Duodenal mucosa (tissue), 2 donors: ENCODE measurements around the gene CNTNAP2.

Experiments used
- H3K27ac ChIP-seq: one replicate; pipeline ENCODE4 v1.7.0; 2013; ENCODE audit warnings: low read depth, low read length
- H3K27me3 ChIP-seq, 2 donors: one replicate each; pipeline ENCODE4 v1.7.0; 2013; ENCODE audit warnings: low read length in 2 of 2, control low read depth in 1 of 2; ENCODE audit not compliant: insufficient read depth in 2 of 2, control insufficient read depth in 1 of 2
- H3K36me3 ChIP-seq, 2 donors: one replicate each; pipeline ENCODE4 v1.7.0; 2013; ENCODE audit warnings: low read length in 2 of 2, control low read depth in 1 of 2; ENCODE audit not compliant: insufficient read depth in 2 of 2, control insufficient read depth in 1 of 2
- H3K4me1 ChIP-seq, 2 donors: one replicate each; pipeline ENCODE4 v1.7.0; 2013; ENCODE audit warnings: low read length in 2 of 2, control low read depth in 1 of 2; ENCODE audit not compliant: insufficient read depth in 2 of 2, control insufficient read depth in 1 of 2
- H3K4me3 ChIP-seq, 2 donors: one replicate each; pipeline ENCODE4 v1.7.0; 2013; ENCODE audit warnings: low read length in 2 of 2, low read depth in 1 of 2
- H3K9ac ChIP-seq, 2 donors: one replicate each; pipeline ENCODE4 v1.7.0; 2013; ENCODE audit warnings: low read length in 2 of 2, low read depth in 1 of 2
- H3K9me3 ChIP-seq, 2 donors: one replicate each; pipeline ENCODE4 v1.7.0; 2013; ENCODE audit warnings: low read length in 2 of 2, control low read depth in 1 of 2; ENCODE audit not compliant: control insufficient read depth in 1 of 2

Gene CNTNAP2

DNA sequence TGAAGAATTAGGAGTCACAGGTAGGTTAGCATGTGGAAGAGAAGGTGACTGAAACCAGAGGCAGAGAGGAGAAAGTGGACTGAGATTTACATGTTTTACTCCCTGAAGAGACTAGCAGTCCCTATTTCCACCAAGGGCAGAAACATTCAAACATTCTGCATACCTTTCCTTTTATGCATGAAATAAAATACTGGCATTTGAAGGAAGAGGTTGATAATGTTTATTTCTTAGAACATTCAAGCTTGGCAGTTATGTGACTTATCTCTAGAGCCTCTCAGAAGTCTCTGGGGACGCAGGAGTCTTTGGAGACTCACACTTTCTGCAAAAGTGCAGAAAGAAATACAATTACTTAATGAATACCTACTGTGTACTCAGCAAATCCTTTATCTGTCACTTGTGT lies 1966.8 kb downstream of the CNTNAP2 start:
- Histone ChIP-seq H3K9me3 (no peaks in the 10 kb centered on the region), H3K27me3 (no peaks in the 10 kb centered on the region), H3K9ac (no peak overlapping the region)

GRCh38 chr7:148084138-148084537 lies 1967.5 kb downstream of the CNTNAP2 start:
- H3K27me3 ChIP-seq = no peaks in the 10 kb centered on the region
- no peak overlapping the region for H3K4me3 ChIP-seq
- no peaks in the 10 kb centered on the region for H3K9me3 ChIP-seq
- H3K27ac ChIP-seq = no peak overlapping the region
- H3K36me3 ChIP-seq = no peaks in the 10 kb centered on the region
- no peak overlapping the region for H3K9ac ChIP-seq
- H3K4me1 ChIP-seq = no peaks in the 10 kb centered on the region

More for the DNA sequence above, 1966.8 kb downstream of the CNTNAP2 start:
- no peaks in the 10 kb centered on the region for H3K36me3 ChIP-seq
- no peaks in the 10 kb centered on the region for H3K4me1 ChIP-seq
- no peak overlapping the region for H3K4me3 ChIP-seq
- H3K27ac ChIP-seq = no peak overlapping the region

DNA sequence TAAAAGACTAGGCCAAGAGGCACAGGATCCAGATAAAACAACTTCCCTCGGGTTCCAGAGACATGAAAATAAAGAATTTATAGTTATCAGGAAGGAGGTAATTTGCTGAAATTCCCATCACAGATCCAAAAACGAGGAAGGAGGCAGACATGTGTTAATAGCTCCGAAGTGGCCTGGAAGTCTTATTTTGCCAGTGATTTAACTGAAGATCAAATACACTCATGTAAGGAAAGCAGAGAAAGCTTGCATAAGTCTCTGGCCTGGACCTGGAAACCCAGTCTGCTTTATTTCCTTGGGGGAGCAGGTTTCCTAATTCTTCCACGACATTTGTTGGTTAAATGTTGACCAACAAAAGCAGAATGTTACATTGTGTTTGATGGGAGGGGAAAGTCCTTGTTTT lies 1975.3 kb downstream of the CNTNAP2 start:
- no peaks in the 10 kb centered on the region for H3K27me3 ChIP-seq
- no peaks in the 10 kb centered on the region for H3K36me3 ChIP-seq
- no peak overlapping the region for H3K4me3 ChIP-seq
- no peak overlapping the region for H3K27ac ChIP-seq
- H3K4me1 ChIP-seq = no peaks in the 10 kb centered on the region
- no peaks in the 10 kb centered on the region for H3K9me3 ChIP-seq
- no peak overlapping the region for H3K9ac ChIP-seq

DNA sequence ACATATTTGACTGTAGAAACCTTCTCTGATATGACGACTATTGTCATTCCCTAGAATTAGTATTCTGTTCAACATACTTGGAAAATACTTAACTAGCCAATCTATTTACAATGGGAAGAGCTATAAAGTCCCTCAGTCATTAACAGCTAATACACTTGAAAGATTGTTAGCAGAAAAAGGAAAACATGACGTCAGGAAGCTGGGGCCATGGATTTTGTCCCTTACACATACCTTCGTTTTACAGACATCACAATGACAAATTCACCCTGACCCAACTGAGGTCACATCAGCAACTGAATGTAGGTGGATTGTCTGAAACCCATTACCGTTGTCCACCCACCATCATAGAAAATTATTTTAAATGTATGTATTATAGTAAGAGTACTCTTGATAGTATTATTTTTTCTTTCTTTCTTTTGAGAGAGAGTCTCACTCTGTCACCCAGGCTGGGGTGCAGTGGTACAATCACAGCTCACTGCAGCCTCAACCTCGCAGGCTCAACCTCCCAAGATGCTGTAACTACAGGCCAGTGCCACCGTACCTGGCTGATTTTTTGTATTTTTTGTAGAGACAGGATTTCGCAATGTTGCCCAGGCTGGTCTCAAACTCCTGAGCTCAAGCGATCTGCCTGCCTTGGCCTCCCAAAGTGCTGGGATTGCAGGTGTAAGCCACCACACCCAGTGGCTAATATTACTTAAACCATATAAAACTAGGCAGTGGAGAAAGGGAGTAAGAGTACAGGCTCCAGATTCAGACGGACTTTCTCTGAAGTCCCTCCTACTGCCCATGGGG lies 1977.0 kb downstream of the CNTNAP2 start:
- H3K27me3 ChIP-seq = no peaks in the 10 kb centered on the region
- no peaks in the 10 kb centered on the region for H3K9me3 ChIP-seq
- no peak overlapping the region for H3K9ac ChIP-seq
- no peaks in the 10 kb centered on the region for H3K36me3 ChIP-seq
- no peak overlapping the region for H3K4me3 ChIP-seq
- H3K4me1 ChIP-seq = no peaks in the 10 kb centered on the region
- no peak overlapping the region for H3K27ac ChIP-seq

- Histone ChIP-seq H3K4me3 (no peak overlapping the region), H3K27ac (no peak overlapping the region), H3K9ac (no peak overlapping the region), H3K27me3 (no peaks in the 10 kb centered on the region), H3K9me3 (no peaks in the 10 kb centered on the region), H3K36me3 (no peaks in the 10 kb centered on the region), H3K4me1 (no peaks in the 10 kb centered on the region)
These were observed 1978.5 kb downstream of the CNTNAP2 start for GRCh38 chr7:148095066-148095465.

GRCh38 chr7:148104136-148104716 lies 1987.6 kb downstream of the CNTNAP2 start:
- no peaks in the 10 kb centered on the region for H3K9me3 ChIP-seq
- H3K36me3 ChIP-seq = no peaks in the 10 kb centered on the region
- H3K27ac ChIP-seq = no peak overlapping the region
- H3K27me3 ChIP-seq = no peaks in the 10 kb centered on the region
- no peak overlapping the region for H3K9ac ChIP-seq
- H3K4me1 ChIP-seq = no peaks in the 10 kb centered on the region
- no peak overlapping the region for H3K4me3 ChIP-seq

GRCh38 chr7:148104924-148105323 lies 1988.3 kb downstream of the CNTNAP2 start:
- Histone ChIP-seq H3K9me3 (no peaks in the 10 kb centered on the region), H3K9ac (no peak overlapping the region), H3K4me1 (no peaks in the 10 kb centered on the region), H3K36me3 (no peaks in the 10 kb centered on the region), H3K27me3 (no peaks in the 10 kb centered on the region), H3K27ac (no peak overlapping the region), H3K4me3 (no peak overlapping the region)

DNA sequence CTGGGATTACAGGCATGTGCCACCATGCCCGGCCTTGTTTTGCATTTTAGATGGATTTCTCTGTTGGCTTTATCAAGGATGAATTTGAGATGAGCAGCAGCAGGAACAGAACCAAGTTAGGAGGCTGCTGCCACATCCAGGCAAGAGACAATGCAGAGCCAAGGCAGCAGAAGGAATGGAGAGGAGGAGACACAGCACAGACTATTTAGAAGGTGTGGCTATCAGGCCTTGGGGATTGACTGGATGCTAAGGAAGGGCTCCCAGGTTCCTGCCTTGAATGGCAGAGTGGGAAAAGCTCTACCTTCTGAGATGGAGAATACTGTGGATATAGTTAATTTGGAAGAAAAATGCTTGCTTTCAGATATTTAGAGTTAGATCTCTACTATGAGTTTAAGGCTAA lies 1989.3 kb downstream of the CNTNAP2 start:
- Histone ChIP-seq H3K27ac (no peak overlapping the region), H3K27me3 (no peaks in the 10 kb centered on the region), H3K4me1 (no peaks in the 10 kb centered on the region), H3K4me3 (no peak overlapping the region), H3K9ac (no peak overlapping the region), H3K36me3 (no peaks in the 10 kb centered on the region), H3K9me3 (no peaks in the 10 kb centered on the region)

GRCh38 chr7:148107443-148108127 lies 1991.0 kb downstream of the CNTNAP2 start:
- Histone ChIP-seq H3K9me3 (no peaks in the 10 kb centered on the region), H3K9ac (no peak overlapping the region), H3K4me3 (no peak overlapping the region), H3K4me1 (no peaks in the 10 kb centered on the region), H3K36me3 (no peaks in the 10 kb centered on the region), H3K27me3 (no peaks in the 10 kb centered on the region), H3K27ac (no peak overlapping the region)

GRCh38 chr7:148108381-148108780 lies 1991.8 kb downstream of the CNTNAP2 start:
- Histone ChIP-seq H3K36me3 (no peaks in the 10 kb centered on the region), H3K4me3 (no peak overlapping the region), H3K27me3 (no peaks in the 10 kb centered on the region), H3K9ac (no peak overlapping the region), H3K9me3 (no peaks in the 10 kb centered on the region), H3K27ac (no peak overlapping the region), H3K4me1 (no peaks in the 10 kb centered on the region)
